Loucy (cell line): ENCODE measurements around the gene TMEM94.

Experiments used
- H2AFZ ChIP-seq: fragments of 200-600 bp; sonication (generic); 2 replicates; pipeline ENCODE4 v1.6.0; 2016; ENCODE audit warnings: antibody characterized with exemption, mild to moderate bottlenecking, low read length, moderate library complexity
- H3F3A ChIP-seq: fragments of 200-600 bp; 2 replicates; pipeline ENCODE4 v1.6.0; 2016; ENCODE audit warnings: antibody characterized with exemption, low read depth, mild to moderate bottlenecking
- H3K27me3 ChIP-seq: fragments of 200-600 bp; sonication (generic); 2 replicates; pipeline ENCODE4 v1.6.1; 2014; ENCODE audit warnings: low read length, mild to moderate bottlenecking; ENCODE audit not compliant: insufficient read depth, poor library complexity, severe bottlenecking
- H3K36me3 ChIP-seq: fragments of 200-600 bp; sonication (generic); 2 replicates; pipeline ENCODE4 v1.6.1; 2016; ENCODE audit warnings: low read length; ENCODE audit not compliant: insufficient read depth
- H3K4me1 ChIP-seq: fragments of 200-600 bp; sonication (generic); 2 replicates; pipeline ENCODE4 v1.5.1; 2014; ENCODE audit warnings: low read length, mild to moderate bottlenecking; ENCODE audit not compliant: insufficient read depth, poor library complexity, severe bottlenecking
- H3K4me2 ChIP-seq: fragments of 200-600 bp; sonication (generic); 2 replicates; pipeline ENCODE4 v1.6.0; 2014; ENCODE audit warnings: antibody characterized with exemption, low read length, low read depth, mild to moderate bottlenecking; ENCODE audit not compliant: poor library complexity, severe bottlenecking
- H3K4me3 ChIP-seq: fragments of 200-600 bp; sonication (generic); 2 replicates; pipeline ENCODE4 v1.5.1; 2014; ENCODE audit warnings: low read length, mild to moderate bottlenecking, mixed read lengths; ENCODE audit not compliant: poor library complexity, severe bottlenecking
- H3K79me2 ChIP-seq: fragments of 200-600 bp; sonication (generic); 2 replicates; pipeline ENCODE4 v1.6.1; 2014; ENCODE audit warnings: low read length; ENCODE audit not compliant: insufficient read depth
- H3K9ac ChIP-seq: fragments of 200-600 bp; sonication (generic); 2 replicates; pipeline ENCODE4 v1.6.0; 2014; ENCODE audit warnings: mild to moderate bottlenecking, low read depth, low read length, moderate library complexity; ENCODE audit not compliant: poor library complexity, severe bottlenecking
- H3K9me2 ChIP-seq: fragments of 200-600 bp; sonication (generic); replicated peaks from 2 replicates; pipeline ENCODE4 v1.6.1; 2016; ENCODE audit warnings: low read depth, low read length, mixed read lengths
- H3K9me3 ChIP-seq: fragments of 200-600 bp; sonication (generic); 2 replicates; pipeline ENCODE4 v1.6.1; 2014; ENCODE audit warnings: mild to moderate bottlenecking, antibody characterized with exemption, low read length, low read depth; ENCODE audit not compliant: insufficient read depth
- H4K20me1 ChIP-seq: fragments of 200-600 bp; sonication (generic); 2 replicates; pipeline ENCODE4 v1.6.0; 2014; ENCODE audit warnings: antibody characterized with exemption, low read length, mild to moderate bottlenecking; ENCODE audit not compliant: insufficient read depth, poor library complexity, severe bottlenecking
- EZH2phosphoT487 ChIP-seq: fragments of 200-600 bp; IDR thresholded peaks from 2 replicates; pipeline ENCODE4 v1.6.1; 2018; ENCODE audit warnings: antibody characterized with exemption, mild to moderate bottlenecking, moderate library complexity, borderline replicate concordance
- TF ChIP-seq, protein P1 (sequence below): fragments of 200-600 bp; sonication (generic); conservative IDR thresholded peaks from 2 replicates; pipeline ENCODE4 v1.5.1; 2014; ENCODE audit warnings: mild to moderate bottlenecking, antibody characterized with exemption, low read length

TMEM94 gene

DNA sequence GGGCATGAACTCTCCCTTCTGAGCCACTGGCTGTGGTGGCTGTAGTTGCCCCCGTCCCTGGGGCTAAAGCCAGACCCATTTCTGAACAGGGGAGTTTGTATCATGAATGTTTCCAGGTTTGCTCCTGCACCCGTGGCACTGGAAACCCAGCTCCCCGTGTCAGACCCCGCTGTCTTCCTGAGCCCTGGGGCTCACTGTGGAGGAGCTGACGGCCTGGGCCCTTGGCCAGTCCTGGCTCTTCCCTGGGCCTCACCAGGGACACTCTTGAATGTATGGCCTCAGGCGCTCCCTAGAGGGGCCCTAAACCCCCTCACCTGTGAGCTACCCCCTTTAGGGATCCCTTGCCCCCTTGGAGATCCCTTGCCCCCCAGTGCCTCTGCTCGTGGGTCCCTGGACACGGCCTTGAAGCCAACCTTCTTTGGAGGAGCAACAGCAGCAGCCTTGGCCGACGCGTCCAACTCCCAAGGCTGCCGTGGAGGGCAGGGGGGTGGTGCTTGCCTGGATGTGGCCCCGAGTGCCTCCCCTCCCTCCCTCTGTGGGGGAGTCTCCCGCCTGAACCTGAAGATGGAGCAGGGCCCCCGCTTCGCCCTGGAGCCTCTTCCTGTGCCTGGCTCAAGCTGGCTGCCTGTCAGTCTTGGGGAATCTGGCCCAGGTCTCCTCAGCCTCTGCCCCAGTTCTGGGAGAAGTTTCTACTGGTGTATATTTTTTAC is 43.0 kb downstream of the TMEM94 start:
- Histone ChIP-seq H3K9ac (no peak overlapping the region), H3K79me2 (no peaks in the 10 kb centered on the region), H3F3A (no peaks in the 10 kb centered on the region), H3K4me2 (no peak overlapping the region), H4K20me1 (no peaks in the 10 kb centered on the region), H3K27me3 (no peaks in the 10 kb centered on the region), H2AFZ (no peak overlapping the region), H3K36me3 (peaks cover 22% of the 10 kb centered on the region; the same call in 1 of the 2 replicates), H3K4me3 (no peak overlapping the region), H3K9me2 (no peaks in the 10 kb centered on the region), H3K9me3 (no peaks in the 10 kb centered on the region), H3K4me1 (no peaks in the 10 kb centered on the region)
- TF ChIP-seq, protein P1, sequence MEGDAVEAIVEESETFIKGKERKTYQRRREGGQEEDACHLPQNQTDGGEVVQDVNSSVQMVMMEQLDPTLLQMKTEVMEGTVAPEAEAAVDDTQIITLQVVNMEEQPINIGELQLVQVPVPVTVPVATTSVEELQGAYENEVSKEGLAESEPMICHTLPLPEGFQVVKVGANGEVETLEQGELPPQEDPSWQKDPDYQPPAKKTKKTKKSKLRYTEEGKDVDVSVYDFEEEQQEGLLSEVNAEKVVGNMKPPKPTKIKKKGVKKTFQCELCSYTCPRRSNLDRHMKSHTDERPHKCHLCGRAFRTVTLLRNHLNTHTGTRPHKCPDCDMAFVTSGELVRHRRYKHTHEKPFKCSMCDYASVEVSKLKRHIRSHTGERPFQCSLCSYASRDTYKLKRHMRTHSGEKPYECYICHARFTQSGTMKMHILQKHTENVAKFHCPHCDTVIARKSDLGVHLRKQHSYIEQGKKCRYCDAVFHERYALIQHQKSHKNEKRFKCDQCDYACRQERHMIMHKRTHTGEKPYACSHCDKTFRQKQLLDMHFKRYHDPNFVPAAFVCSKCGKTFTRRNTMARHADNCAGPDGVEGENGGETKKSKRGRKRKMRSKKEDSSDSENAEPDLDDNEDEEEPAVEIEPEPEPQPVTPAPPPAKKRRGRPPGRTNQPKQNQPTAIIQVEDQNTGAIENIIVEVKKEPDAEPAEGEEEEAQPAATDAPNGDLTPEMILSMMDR = no peak
- TF ChIP-seq EZH2phosphoT487 = no peak

DNA sequence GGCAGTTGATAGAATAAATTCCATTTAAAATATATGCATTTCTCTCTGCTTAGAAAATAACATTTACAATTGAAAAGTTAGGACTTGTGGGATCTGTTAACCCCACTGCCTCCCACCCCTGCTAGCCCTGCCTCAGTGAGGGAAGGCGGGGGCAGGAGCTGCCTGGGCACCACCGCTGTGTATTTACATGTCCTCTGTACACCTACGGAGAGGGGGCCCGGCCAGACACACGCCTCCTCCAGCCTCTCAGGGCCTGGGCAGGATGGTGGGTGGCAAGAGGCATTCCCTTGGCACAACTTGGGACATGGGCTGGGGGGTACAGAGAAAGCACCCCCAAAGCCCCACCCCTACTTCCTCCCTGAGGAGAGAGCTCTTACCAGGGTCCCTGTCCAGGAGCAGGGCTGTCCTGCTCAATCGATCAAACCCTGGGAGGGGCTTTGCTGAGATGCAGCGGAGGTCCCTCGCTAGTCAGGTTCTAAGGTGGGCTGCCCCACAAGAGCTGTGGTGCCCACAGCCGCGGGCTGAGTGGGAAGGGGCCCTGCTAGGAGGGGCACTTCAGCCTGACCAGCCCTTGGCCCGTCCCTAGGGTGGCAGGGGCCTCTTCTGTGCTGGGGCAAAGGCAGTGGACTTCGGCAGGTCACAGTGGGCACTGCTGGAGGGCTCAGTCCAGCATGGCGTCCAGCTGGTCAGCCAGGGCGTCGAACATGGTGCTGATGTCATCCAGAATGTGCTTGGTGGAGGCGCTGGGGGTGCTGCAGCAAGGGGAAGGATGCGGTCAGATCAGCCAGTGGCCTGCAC is 44.2 kb downstream of the TMEM94 start:
- Histone ChIP-seq H3K36me3 (peaks cover 11% of the 10 kb centered on the region; the same call in 1 of the 2 replicates), H3K4me1 (no peaks in the 10 kb centered on the region)

DNA sequence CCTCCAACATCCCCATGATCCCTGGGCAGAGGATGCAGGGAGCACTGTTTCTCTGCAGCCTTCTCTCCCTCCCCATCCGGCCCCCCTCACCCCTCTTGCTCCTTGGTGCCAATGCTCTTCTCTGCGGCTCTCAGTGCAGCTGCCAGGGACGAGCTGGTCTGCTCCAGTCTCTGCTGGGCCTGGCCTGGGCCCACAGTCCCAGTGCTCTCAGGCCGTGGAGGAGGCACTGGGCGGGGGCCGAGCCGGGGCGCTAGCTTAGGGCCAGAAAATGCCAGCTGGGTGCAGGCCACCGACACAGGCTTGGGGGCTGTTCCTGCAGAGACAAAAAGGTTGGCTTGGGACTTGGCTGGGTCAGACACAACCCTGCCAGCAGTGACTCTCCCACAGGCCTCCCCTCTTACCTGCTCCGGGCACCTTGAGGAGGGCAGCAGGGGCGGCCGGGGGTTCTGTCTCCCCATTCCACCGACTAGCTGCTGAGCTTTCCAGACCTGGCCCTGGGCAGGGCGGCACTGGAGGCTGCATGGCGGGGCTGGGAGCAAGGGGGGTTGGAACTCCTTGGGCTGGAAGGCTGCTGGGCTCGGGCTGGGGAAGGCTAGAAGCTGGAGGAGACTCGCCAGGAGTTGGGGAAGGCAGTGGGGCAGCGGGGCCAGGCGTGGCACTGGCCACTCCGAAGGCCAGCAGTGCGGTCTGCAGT is 45.1 kb downstream of the TMEM94 start:
- Histone ChIP-seq H3K79me2 (no peaks in the 10 kb centered on the region), H3K4me3 (no peak overlapping the region), H2AFZ (no peak overlapping the region), H4K20me1 (no peaks in the 10 kb centered on the region), H3K27me3 (no peaks in the 10 kb centered on the region), H3K9me2 (no peaks in the 10 kb centered on the region), H3K4me2 (no peak overlapping the region), H3K36me3 (peaks cover 6% of the 10 kb centered on the region; the same call in 1 of the 2 replicates), H3K9ac (no peak overlapping the region), H3K9me3 (no peaks in the 10 kb centered on the region), H3K4me1 (no peaks in the 10 kb centered on the region), H3F3A (no peaks in the 10 kb centered on the region)
- TF ChIP-seq, protein P1 = no peak
- no peak for TF ChIP-seq EZH2phosphoT487

More for the DNA sequence above, 44.2 kb downstream of the TMEM94 start:
- H4K20me1 ChIP-seq = no peaks in the 10 kb centered on the region
- no peak overlapping the region for H3K4me2 ChIP-seq
- no peaks in the 10 kb centered on the region for H3K9me3 ChIP-seq
- H3K9me2 ChIP-seq = no peaks in the 10 kb centered on the region
- H3K4me3 ChIP-seq = no peak overlapping the region
- TF ChIP-seq EZH2phosphoT487 = no peak
- TF ChIP-seq, protein P1 = no peak
- H3K9ac ChIP-seq = no peak overlapping the region
- H3K27me3 ChIP-seq = no peaks in the 10 kb centered on the region
- no peaks in the 10 kb centered on the region for H3K79me2 ChIP-seq
- H3F3A ChIP-seq = no peaks in the 10 kb centered on the region
- H2AFZ ChIP-seq = no peak overlapping the region
